ENCODE measurements around the gene HPN. TPM values are rescaled to one million over a fixed set of nuclear protein-coding genes. Genes with fewer than 3 reads are reported as not detected.

HPN gene
- total RNA-seq, 2 experiments from 2014 or later: not detected

GRCh38 chr19:35054626-35055025 lies 13.1 kb downstream of the HPN start:
- ChIA-PET CTCF (interaction anchor here (0.8 to 1.6 kb wide), 2 partner anchors 12 to 81 kb away, joined by 3 to 10 read pairs; partner anchors contain the start of gene LGI4), POLR2A (no interaction called here)
- no peak overlapping the region for H3K4me3 Mint-ChIP-seq
- no peak overlapping the region for H3K27ac Mint-ChIP-seq
- H3K9me3 Mint-ChIP-seq: no peaks in the 10 kb centered on the region
- no peaks in the 10 kb centered on the region for H3K4me1 Mint-ChIP-seq
- no peaks in the 10 kb centered on the region for H3K36me3 Mint-ChIP-seq (ENCODE audit: low read depth)
- H3K27me3 Mint-ChIP-seq: peaks cover 6% of the 10 kb centered on the region
- DNase-seq: no peak

GRCh38 chr19:35055715-35056179 lies 14.2 kb downstream of the HPN start:
- H3K36me3 Mint-ChIP-seq (ENCODE audit: low read depth): no peaks in the 10 kb centered on the region
- H3K27ac Mint-ChIP-seq: no peak overlapping the region
- no peaks in the 10 kb centered on the region for H3K4me1 Mint-ChIP-seq
- ChIA-PET CTCF (interaction anchor here (1.3 to 1.6 kb wide), 2 partner anchors 11 to 12 kb away, joined by 10 to 11 read pairs; no protein-coding TSS in a partner anchor), POLR2A (no interaction called here)
- no peak for DNase-seq
- H3K27me3 Mint-ChIP-seq: peaks cover 6% of the 10 kb centered on the region
- H3K9me3 Mint-ChIP-seq: no peaks in the 10 kb centered on the region
- no peak overlapping the region for H3K4me3 Mint-ChIP-seq

- no peaks in the 10 kb centered on the region for H3K36me3 Mint-ChIP-seq (ENCODE audit: low read depth)
- ChIA-PET CTCF (interaction anchor here (0.7 to 1.0 kb wide), 2 partner anchors 12 to 258 kb away, joined by 3 read pairs; no protein-coding TSS in a partner anchor), POLR2A (no interaction called here)
Measured at GRCh38 chr19:35056513-35057063, 15.1 kb downstream of the HPN start.

GRCh38 chr19:35058370-35058769 lies 16.8 kb downstream of the HPN start:
- Mint-ChIP-seq H3K4me3 (no peak overlapping the region), H3K27me3 (peaks cover 6% of the 10 kb centered on the region), H3K36me3 (ENCODE audit: low read depth) (no peaks in the 10 kb centered on the region), H3K4me1 (no peaks in the 10 kb centered on the region), H3K27ac (no peak overlapping the region), H3K9me3 (no peaks in the 10 kb centered on the region)
- no peak for DNase-seq
- POLR2A ChIA-PET: no interaction called here
- CTCF ChIA-PET: interaction anchor here (0.8 to 1.6 kb wide), 3 partner anchors 9 to 231 kb away, joined by 3 to 10 read pairs (median 3); no protein-coding TSS in a partner anchor

More at GRCh38 chr19:35056513-35057063, 15.1 kb downstream of the HPN start:
- no peak overlapping the region for H3K27ac Mint-ChIP-seq
- no peak for DNase-seq
- H3K27me3 Mint-ChIP-seq: peaks cover 6% of the 10 kb centered on the region
- H3K4me3 Mint-ChIP-seq: no peak overlapping the region
- no peaks in the 10 kb centered on the region for H3K4me1 Mint-ChIP-seq
- H3K9me3 Mint-ChIP-seq: no peaks in the 10 kb centered on the region

- Mint-ChIP-seq H3K4me1 (peaks cover 5% of the 10 kb centered on the region), H3K27me3 (peaks cover 6% of the 10 kb centered on the region), H3K9me3 (no peaks in the 10 kb centered on the region), H3K4me3 (no peak overlapping the region), H3K36me3 (ENCODE audit: low read depth) (no peaks in the 10 kb centered on the region), H3K27ac (no peak overlapping the region)
- POLR2A ChIA-PET: no interaction called here
- CTCF ChIA-PET: interaction anchor here (0.8 to 1.6 kb wide), 3 partner anchors 8 to 232 kb away, joined by 3 to 10 read pairs (median 3); no protein-coding TSS in a partner anchor
- no peak for DNase-seq
Measured at GRCh38 chr19:35059006-35059798, 17.7 kb downstream of the HPN start.

GRCh38 chr19:35059799-35060091 lies 18.2 kb downstream of the HPN start:
- DNase-seq: no peak
- H3K27me3 Mint-ChIP-seq: peaks cover 6% of the 10 kb centered on the region
- H3K4me1 Mint-ChIP-seq: peaks cover 7% of the 10 kb centered on the region
- ChIA-PET CTCF (no interaction called here), POLR2A (no interaction called here)
- no peaks in the 10 kb centered on the region for H3K36me3 Mint-ChIP-seq (ENCODE audit: low read depth)
- no peak overlapping the region for H3K27ac Mint-ChIP-seq
- H3K9me3 Mint-ChIP-seq: no peaks in the 10 kb centered on the region
- H3K4me3 Mint-ChIP-seq: no peak overlapping the region

- peaks cover 6% of the 10 kb centered on the region for H3K27me3 Mint-ChIP-seq
- H3K4me1 Mint-ChIP-seq: peaks cover 7% of the 10 kb centered on the region
- ChIA-PET CTCF (no interaction called here), POLR2A (no interaction called here)
- no peak overlapping the region for H3K4me3 Mint-ChIP-seq
- no peak for DNase-seq
- H3K36me3 Mint-ChIP-seq (ENCODE audit: low read depth): no peaks in the 10 kb centered on the region
- no peak overlapping the region for H3K27ac Mint-ChIP-seq
- H3K9me3 Mint-ChIP-seq: no peaks in the 10 kb centered on the region
Measured at GRCh38 chr19:35060160-35060855, 18.8 kb downstream of the HPN start.

- Mint-ChIP-seq H3K4me3 (no peak overlapping the region), H3K36me3 (ENCODE audit: low read depth) (no peaks in the 10 kb centered on the region), H3K9me3 (no peaks in the 10 kb centered on the region), H3K27me3 (no peaks in the 10 kb centered on the region), H3K4me1 (peaks cover 12% of the 10 kb centered on the region), H3K27ac (no peak overlapping the region)
- ChIA-PET POLR2A (no interaction called here), CTCF (interaction anchor here (1.1 kb wide), 1 partner anchor 8 kb away, joined by 3 read pairs; no protein-coding TSS in a partner anchor)
- no peak for DNase-seq
Measured at GRCh38 chr19:35061583-35062373, 20.3 kb downstream of the HPN start.

- POLR2A ChIA-PET: no interaction called here
- no peak for DNase-seq
- no peaks in the 10 kb centered on the region for H3K9me3 Mint-ChIP-seq
- CTCF ChIA-PET: no interaction called here
- no peak overlapping the region for H3K27ac Mint-ChIP-seq
- no peaks in the 10 kb centered on the region for H3K36me3 Mint-ChIP-seq (ENCODE audit: low read depth)
- H3K4me3 Mint-ChIP-seq: no peak overlapping the region
- H3K4me1 Mint-ChIP-seq: peaks cover 16% of the 10 kb centered on the region
- H3K27me3 Mint-ChIP-seq: no peaks in the 10 kb centered on the region
Measured at GRCh38 chr19:35062942-35063341, 21.4 kb downstream of the HPN start.

GRCh38 chr19:35063940-35064818 lies 22.7 kb downstream of the HPN start:
- peaks cover 4% of the 10 kb centered on the region for H3K27me3 Mint-ChIP-seq
- no peak for DNase-seq
- H3K4me3 Mint-ChIP-seq: no peak overlapping the region
- POLR2A ChIA-PET: no interaction called here
- no peak overlapping the region for H3K27ac Mint-ChIP-seq
- no peaks in the 10 kb centered on the region for H3K36me3 Mint-ChIP-seq (ENCODE audit: low read depth)
- peaks cover 16% of the 10 kb centered on the region for H3K4me1 Mint-ChIP-seq
- no peaks in the 10 kb centered on the region for H3K9me3 Mint-ChIP-seq
- CTCF ChIA-PET: no interaction called here

GRCh38 chr19:35065574-35065973 lies 24.1 kb downstream of the HPN start:
- CTCF ChIA-PET: no interaction called here
- Mint-ChIP-seq H3K4me3 (no peak overlapping the region), H3K27ac (no peak overlapping the region), H3K36me3 (ENCODE audit: low read depth) (no peaks in the 10 kb centered on the region), H3K4me1 (peaks cover 16% of the 10 kb centered on the region), H3K9me3 (no peaks in the 10 kb centered on the region), H3K27me3 (peaks cover 6% of the 10 kb centered on the region)
- DNase-seq: no peak
- POLR2A ChIA-PET: no interaction called here

- no peak overlapping the region for H3K4me3 Mint-ChIP-seq
- peaks cover 16% of the 10 kb centered on the region for H3K4me1 Mint-ChIP-seq
- no peak overlapping the region for H3K27ac Mint-ChIP-seq
- ChIA-PET CTCF (interaction anchor here (0.7 to 2.7 kb wide), 14 partner anchors 8 to 403 kb away, joined by 3 to 25 read pairs (median 6); partner anchors contain the start of genes FFAR3, FXYD5, FXYD7 and LGI4), POLR2A (no interaction called here)
- H3K36me3 Mint-ChIP-seq (ENCODE audit: low read depth): no peaks in the 10 kb centered on the region
- peaks cover 6% of the 10 kb centered on the region for H3K27me3 Mint-ChIP-seq
- no peak for DNase-seq
- no peaks in the 10 kb centered on the region for H3K9me3 Mint-ChIP-seq
Measured at GRCh38 chr19:35066121-35066520, 24.6 kb downstream of the HPN start.

All from activated CD4-positive, alpha-beta memory T cell treated with anti-CD3 and anti-CD28 coated beads, Interleukin-2, amount 10 ng/mL, durations not matched to agents 7 days and 5 days (primary cell).